Effector memory CD4-positive, alpha-beta T cell (primary cell): ENCODE data around the gene MTF1.

Experiments
- DNase-seq, 3 donors: peaks; one replicate each; pipeline ENCODE4 v3.0.0-alpha.2; 2020
- H3K27ac ChIP-seq: 2 replicates; pipeline ENCODE4 v1.7.0; 2013; ENCODE audit warnings: mild to moderate bottlenecking, low read length, moderate library complexity; ENCODE audit not compliant: insufficient read depth, poor library complexity, severe bottlenecking
- H3K27me3 ChIP-seq: replicated peaks from 2 replicates; pipeline ENCODE4 v1.7.0; 2013; ENCODE audit warnings: mild to moderate bottlenecking, low read length; ENCODE audit not compliant: insufficient read depth, control insufficient read depth, poor library complexity, severe bottlenecking
- H3K36me3 ChIP-seq: 2 replicates; pipeline ENCODE4 v1.7.0; 2013; ENCODE audit warnings: mild to moderate bottlenecking, low read length, moderate library complexity; ENCODE audit not compliant: control insufficient read depth, insufficient read depth
- H3K4me1 ChIP-seq: 2 replicates; pipeline ENCODE4 v1.7.0; 2013; ENCODE audit warnings: low read length, mild to moderate bottlenecking; ENCODE audit not compliant: control insufficient read depth, insufficient read depth, poor library complexity, severe bottlenecking
- H3K4me3 ChIP-seq: 2 replicates; pipeline ENCODE4 v1.7.0; 2013; ENCODE audit warnings: low read length, low read depth, mild to moderate bottlenecking; ENCODE audit not compliant: insufficient read depth, poor library complexity, severe bottlenecking
- H3K9me3 ChIP-seq: 2 replicates; pipeline ENCODE4 v1.7.0; 2013; ENCODE audit warnings: mild to moderate bottlenecking, low read length, moderate library complexity; ENCODE audit not compliant: control insufficient read depth

MTF1 gene

GRCh38 chr1:37765916-37766664, 93.3 kb downstream of the MTF1 start:
- Histone ChIP-seq H3K27me3 (peaks cover 31% of the 10 kb centered on the region), H3K9me3 (no peaks in the 10 kb centered on the region), H3K4me1 (peaks cover 11% of the 10 kb centered on the region), H3K4me3 (no peak overlapping the region), H3K36me3 (no peaks in the 10 kb centered on the region), H3K27ac (no peak overlapping the region)
- DNase-seq = no peak

- Histone ChIP-seq H3K27me3 (peaks cover 31% of the 10 kb centered on the region), H3K36me3 (no peaks in the 10 kb centered on the region), H3K4me3 (no peak within 1 kb of the TSS), H3K9me3 (no peaks in the 10 kb centered on the region), H3K27ac (no peak within 1 kb of the TSS), H3K4me1 (peaks cover 11% of the 10 kb centered on the region)
- no peak for DNase-seq
Observed at GRCh38 chr1:37764888-37765441, 94.4 kb downstream of the MTF1 start, which contains the start of gene EPHA10. Gene EPHA10, minus strand, starts transcription at chr1:37765120. Its CDS starts 54 bp downstream, at chr1:37765066.

- no peak for DNase-seq
- Histone ChIP-seq H3K27me3 (peaks cover 31% of the 10 kb centered on the region), H3K4me3 (no peak overlapping the region)
Observed at GRCh38 chr1:37764414-37764825, 95.0 kb downstream of the MTF1 start.

GRCh38 chr1:37763791-37764413, 95.5 kb downstream of the MTF1 start:
- Histone ChIP-seq H3K27ac (no peak overlapping the region), H3K4me1 (peaks cover 11% of the 10 kb centered on the region), H3K9me3 (no peaks in the 10 kb centered on the region), H3K27me3 (peaks cover 31% of the 10 kb centered on the region), H3K36me3 (no peaks in the 10 kb centered on the region), H3K4me3 (no peak overlapping the region)
- no peak for DNase-seq

More at GRCh38 chr1:37764414-37764825, 95.0 kb downstream of the MTF1 start:
- Histone ChIP-seq H3K36me3 (no peaks in the 10 kb centered on the region), H3K27ac (no peak overlapping the region), H3K9me3 (no peaks in the 10 kb centered on the region), H3K4me1 (peaks cover 11% of the 10 kb centered on the region)

GRCh38 chr1:37762516-37762915, 96.9 kb downstream of the MTF1 start:
- no peak for DNase-seq
- H3K4me1 ChIP-seq = peaks cover 11% of the 10 kb centered on the region
- no peak overlapping the region for H3K27ac ChIP-seq
- no peaks in the 10 kb centered on the region for H3K9me3 ChIP-seq
- H3K27me3 ChIP-seq = peaks cover 31% of the 10 kb centered on the region
- H3K4me3 ChIP-seq = no peak overlapping the region
- H3K36me3 ChIP-seq = no peaks in the 10 kb centered on the region

GRCh38 chr1:37761416-37762095, 97.8 kb downstream of the MTF1 start:
- Histone ChIP-seq H3K27me3 (peaks cover 26% of the 10 kb centered on the region), H3K4me3 (no peak overlapping the region), H3K9me3 (no peaks in the 10 kb centered on the region), H3K4me1 (peaks cover 11% of the 10 kb centered on the region), H3K27ac (no peak overlapping the region), H3K36me3 (no peaks in the 10 kb centered on the region)
- no peak for DNase-seq
